ENCODE results near the gene STRN3. TPM values are rescaled to one million over a fixed set of nuclear protein-coding genes. Genes with fewer than 3 reads are reported as not detected.

The STRN3 gene
- total and polyA plus RNA-seq, 2 of the 8 experiments (the other 6 are each of a cell fraction or from before 2014, with no cell fraction given) = 8.7 to 38.1 TPM

DNA sequence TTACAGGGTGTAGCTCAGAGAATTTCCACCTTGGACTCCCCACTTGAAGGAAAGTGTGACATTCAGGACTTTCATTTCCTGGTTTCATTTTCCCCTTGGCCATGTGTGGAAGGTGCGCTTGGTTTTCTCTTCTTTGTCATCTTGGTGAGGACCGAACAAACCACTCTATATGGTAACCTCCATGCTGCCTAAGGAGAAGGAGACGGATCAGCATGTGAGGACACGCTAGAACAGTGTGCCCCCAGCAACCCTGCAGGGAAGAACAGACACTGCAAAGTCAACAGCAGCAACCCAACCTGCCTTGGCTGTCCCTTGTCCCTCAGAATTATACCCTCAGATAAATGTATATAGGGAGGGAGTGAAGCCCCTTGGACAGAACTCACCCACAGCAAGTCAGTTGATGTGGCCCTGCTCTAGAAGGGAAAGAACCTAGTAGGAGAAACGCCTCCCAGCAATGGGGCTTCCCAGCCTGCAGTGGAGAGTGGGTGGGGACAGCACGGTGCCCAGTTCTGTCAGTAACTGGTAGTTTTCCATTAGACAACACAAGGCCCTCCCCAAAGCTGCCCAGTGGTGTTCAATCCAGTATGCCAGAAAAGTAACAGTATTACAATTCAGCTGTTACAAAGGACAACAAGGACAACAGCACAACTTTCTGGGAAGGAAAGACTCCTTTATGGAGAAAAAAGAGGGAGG lies 170.7 kb downstream of the STRN3 start:
- Histone ChIP-seq H2AK5ac (ENCODE audit: low read depth, low read length) (no peak overlapping the region), H4K5ac (ENCODE audit: insufficient read length, low read depth, low read length) (no peak overlapping the region), H2BK120ac (replicated peaks; ENCODE audit: low read depth, low read length) (no peak overlapping the region), H3K4me3 (ENCODE audit: extremely low read depth in 1 of 4, insufficient read depth in 2 of 4, low read depth in 3 of 4, low read length in 4 of 4) (no peak overlapping the region), H3K4me1 (replicated peaks in 1 of 4; ENCODE audit: control insufficient read depth in 3 of 4, insufficient read depth in 4 of 4, low read length in 3 of 4) (no peaks in the 10 kb centered on the region), H3K27ac (ENCODE audit: low read depth, low read length) (no peak overlapping the region), H3K79me1 (ENCODE audit: low read depth, low read length) (no peaks in the 10 kb centered on the region), H3K14ac (ENCODE audit: insufficient read length) (no peak overlapping the region), H3K9me3 (ENCODE audit: insufficient read depth in 2 of 2, low read depth in 1 of 2, low read length in 1 of 2) (no peaks in the 10 kb centered on the region), H3K36me3 (ENCODE audit: control insufficient read depth in 2 of 4, insufficient read depth in 4 of 4, low read length in 3 of 4) (no peaks in the 10 kb centered on the region), H4K91ac (replicated peaks; ENCODE audit: insufficient read length, low read length) (no peak overlapping the region), H2BK5ac (ENCODE audit: low read depth, low read length) (no peak overlapping the region), H3K18ac (ENCODE audit: extremely low read depth, low read length) (no peak overlapping the region), H4K8ac (ENCODE audit: extremely low read depth, insufficient read depth, low read length) (no peak overlapping the region), H3K79me2 (ENCODE audit: control insufficient read depth in 1 of 2, insufficient read depth in 2 of 2, low read length in 2 of 2) (no peaks in the 10 kb centered on the region), H3K4ac (replicated peaks; ENCODE audit: insufficient read length, low read depth, low read length) (no peak overlapping the region), H3K23ac (ENCODE audit: insufficient read length) (no peak overlapping the region), H4K20me1 (replicated peaks in 1 of 2; ENCODE audit: control insufficient read depth in 1 of 2, insufficient read depth in 2 of 2, low read length in 2 of 2) (no peaks in the 10 kb centered on the region), H3K56ac (replicated peaks; ENCODE audit: insufficient read length, low read depth, low read length) (no peak overlapping the region), H3K27me3 (replicated peaks in 1 of 4; ENCODE audit: control insufficient read depth in 3 of 4, extremely low read depth in 1 of 4, insufficient read depth in 3 of 4, low read length in 3 of 4) (no peaks in the 10 kb centered on the region), H3K9ac (replicated peaks in 1 of 4; ENCODE audit: extremely low read depth in 1 of 4, low read depth in 3 of 4, low read length in 3 of 4) (no peak overlapping the region), H3K23me2 (ENCODE audit: low read depth, low read length) (no peaks in the 10 kb centered on the region), H3K4me2 (ENCODE audit: insufficient read depth in 1 of 2, low read depth in 2 of 2, low read length in 2 of 2) (no peak overlapping the region), H2BK20ac (ENCODE audit: low read length) (no peak overlapping the region), H2AFZ (ENCODE audit: low read length) (no peak overlapping the region), H2BK15ac (ENCODE audit: low read length) (no peak overlapping the region), H2BK12ac (ENCODE audit: low read depth, low read length) (no peak overlapping the region)
- CTCF ChIA-PET (ENCODE audit: partially characterized antibody) = no interaction called here
- WGBS, 2 experiments (ENCODE audit: extremely low coverage in 1 of 2, insufficient coverage in 1 of 2, insufficient read length in 1 of 2, insufficient replicate concordance in 2 of 2, low coverage in 1 of 2, low lambda C conversion rate in 2 of 2, missing lambda C conversion rate in 1 of 2) = 89% methylated on average over 6 of the region's 6 CpGs; no CpG with 5 or more reads in 1 of the 2 experiments
- DNase-seq (ENCODE audit: low read depth in 1 of 2, low spot score in 2 of 2) (no peak), FAIRE-seq (no peak)
- POLR2A ChIA-PET (ENCODE audit: partially characterized antibody) = interaction anchor here (1.3 kb wide), 2 partner anchors 15 to 16 kb away, joined by 3 to 6 read pairs; no protein-coding TSS in a partner anchor
- TF ChIP-seq KDM5A (IDR thresholded peaks at IDR 0.05; ENCODE audit: low read length) (no peak), KDM1A (IDR thresholded peaks at IDR 0.05; ENCODE audit: borderline replicate concordance, low read length) (no peak), HDAC2 (IDR thresholded peaks at IDR 0.05; ENCODE audit: borderline replicate concordance in 1 of 2, low read depth in 2 of 2, low read length in 2 of 2) (no peak), CBX8 (IDR thresholded peaks at IDR 0.05; ENCODE audit: borderline replicate concordance, low read depth, low read length) (no peak), SIRT6 (IDR thresholded peaks at IDR 0.05; ENCODE audit: low read length) (no peak), HDAC6 (IDR thresholded peaks at IDR 0.05; ENCODE audit: low read depth, low read length) (no peak), POLR2AphosphoS5 (IDR thresholded peaks at IDR 0.05; ENCODE audit: low read depth, low read length) (no peak), POU5F1 (IDR thresholded peaks at IDR 0.05; ENCODE audit: low read depth, low read length) (no peak), SRF (IDR thresholded peaks at IDR 0.05; ENCODE audit: low read depth, low read length) (no peak), KDM4A (IDR thresholded peaks at IDR 0.05; ENCODE audit: low read depth, low read length, severe bottlenecking) (no peak)
- TF ChIP-seq, protein P1, sequence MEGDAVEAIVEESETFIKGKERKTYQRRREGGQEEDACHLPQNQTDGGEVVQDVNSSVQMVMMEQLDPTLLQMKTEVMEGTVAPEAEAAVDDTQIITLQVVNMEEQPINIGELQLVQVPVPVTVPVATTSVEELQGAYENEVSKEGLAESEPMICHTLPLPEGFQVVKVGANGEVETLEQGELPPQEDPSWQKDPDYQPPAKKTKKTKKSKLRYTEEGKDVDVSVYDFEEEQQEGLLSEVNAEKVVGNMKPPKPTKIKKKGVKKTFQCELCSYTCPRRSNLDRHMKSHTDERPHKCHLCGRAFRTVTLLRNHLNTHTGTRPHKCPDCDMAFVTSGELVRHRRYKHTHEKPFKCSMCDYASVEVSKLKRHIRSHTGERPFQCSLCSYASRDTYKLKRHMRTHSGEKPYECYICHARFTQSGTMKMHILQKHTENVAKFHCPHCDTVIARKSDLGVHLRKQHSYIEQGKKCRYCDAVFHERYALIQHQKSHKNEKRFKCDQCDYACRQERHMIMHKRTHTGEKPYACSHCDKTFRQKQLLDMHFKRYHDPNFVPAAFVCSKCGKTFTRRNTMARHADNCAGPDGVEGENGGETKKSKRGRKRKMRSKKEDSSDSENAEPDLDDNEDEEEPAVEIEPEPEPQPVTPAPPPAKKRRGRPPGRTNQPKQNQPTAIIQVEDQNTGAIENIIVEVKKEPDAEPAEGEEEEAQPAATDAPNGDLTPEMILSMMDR (IDR thresholded peaks at IDR 0.05; ENCODE audit: control extremely low read depth in 1 of 3, insufficient read depth in 1 of 3, low read depth in 1 of 3, low read length in 3 of 3) = no peak

All from H1 (cell line).